ENCODE data around the gene SYT12. TPM values are rescaled to one million over a fixed set of nuclear protein-coding genes. Genes with fewer than 3 reads are reported as not detected.

SYT12 gene
- total and polyA plus RNA-seq, 2 donors (not counting 1 experiment from before 2014, with no cell fraction given) = not detected

DNA sequence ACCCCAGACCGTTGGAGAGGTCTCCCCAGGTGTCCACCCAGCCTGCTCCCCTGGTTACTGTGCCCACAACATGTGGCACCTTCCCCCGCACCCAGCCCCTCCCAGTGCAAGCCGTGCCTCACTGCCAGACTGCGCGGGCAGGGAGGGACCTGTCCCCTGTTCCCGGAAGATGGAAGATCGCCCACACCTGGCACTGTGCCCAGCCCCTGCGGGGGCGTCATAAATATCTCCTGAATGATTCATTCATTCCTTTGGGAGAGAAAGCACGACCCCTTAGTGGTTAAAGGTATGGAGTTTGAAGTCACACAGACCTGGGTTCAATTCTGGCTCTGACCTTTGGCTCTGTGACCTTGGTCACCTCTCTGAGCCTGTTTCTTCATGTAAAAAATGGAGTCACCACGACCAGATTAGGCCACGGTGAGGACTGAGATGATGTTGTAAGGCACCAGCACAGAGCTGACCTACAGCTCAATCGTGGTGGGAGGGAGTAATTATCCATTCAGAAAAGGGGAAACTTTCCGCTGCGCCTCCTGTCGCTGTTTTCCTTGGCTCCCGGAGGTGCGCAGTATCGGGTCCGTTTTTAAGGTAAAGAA lies 497 bp upstream of the SYT12 start:
- H3K9ac ChIP-seq (ENCODE audit: low read length) = no peak overlapping the region
- peaks cover 0 to 49% (median 33%) of the 10 kb centered on the region in 4 experiments for H3K27me3 ChIP-seq (replicated peaks in 1 of 4; ENCODE audit: control extremely low read depth in 1 of 4, control insufficient read depth in 3 of 4, insufficient read depth in 4 of 4, low read length in 3 of 4)
- H3K9me3 Mint-ChIP-seq (ENCODE audit: insufficient read depth) = no peaks in the 10 kb centered on the region
- no peak overlapping the region for H3K4me3 ChIP-seq (ENCODE audit: control extremely low read depth in 1 of 5, extremely low read depth in 1 of 5, insufficient read depth in 1 of 5, low read depth in 2 of 5, low read length in 4 of 5)
- peaks cover 34 to 35% of the 10 kb centered on the region in 2 donors for H3K4me1 ChIP-seq (ENCODE audit: control insufficient read depth in 2 of 2, insufficient read depth in 2 of 2, low read length in 2 of 2)
- H3K9me3 ChIP-seq (ENCODE audit: control extremely low read depth in 1 of 3, control insufficient read depth in 2 of 3, insufficient read depth in 1 of 3, low read length in 2 of 3) = peaks cover 0 to 41% (median 0%) of the 10 kb centered on the region in 3 donors
- H3K79me2 ChIP-seq (ENCODE audit: control insufficient read depth, insufficient read depth, low read length) = no peaks in the 10 kb centered on the region
- H3K27ac ChIP-seq (ENCODE audit: low read length in 2 of 2) = no peak overlapping the region
- intact Hi-C loops (cut with micrococcal nuclease) = no loop called here
- no peak for TF ChIP-seq CTCF (IDR thresholded peaks at IDR 0.05)
- TF ChIP-seq EZH2 (IDR thresholded peaks at IDR 0.05; ENCODE audit: borderline replicate concordance, insufficient read depth, low read depth, low read length, poor library complexity, severe bottlenecking) = no peak
- ATAC-seq (ENCODE audit: low read depth) = no peak
- DNase-seq = no peak
- ChIA-PET CTCF (no interaction called here), POLR2A (no interaction called here)
- H4K20me1 ChIP-seq (ENCODE audit: control insufficient read depth, insufficient read depth, low read length, poor library complexity, severe bottlenecking) = no peaks in the 10 kb centered on the region
- H3K27ac Mint-ChIP-seq = peak overlapping the region; percentile 6
- peaks cover 32% of the 10 kb centered on the region for H3K4me1 Mint-ChIP-seq
- peak overlapping the region; percentile 43 for H3K4me3 Mint-ChIP-seq
- no peak overlapping the region for H2AFZ ChIP-seq (ENCODE audit: insufficient read depth, low read depth, low read length, poor library complexity, severe bottlenecking)
- 49% methylated on average over 17 of the region's 20 CpGs for WGBS (ENCODE audit: insufficient coverage)
- H3K36me3 ChIP-seq (replicated peaks in 1 of 2; ENCODE audit: control extremely low read depth in 1 of 2, control insufficient read depth in 1 of 2, extremely low read depth in 1 of 2, insufficient read depth in 2 of 2, low read length in 1 of 2) = no peaks in the 10 kb centered on the region
- H3K4me2 ChIP-seq (replicated peaks; ENCODE audit: low read depth, low read length, poor library complexity, severe bottlenecking) = peak overlapping the region; percentile 74
- H3K27me3 Mint-ChIP-seq = peaks cover 47% of the 10 kb centered on the region

GRCh38 chr11:67023957-67024353 lies 1.0 kb downstream of the SYT12 start:
- CTCF ChIA-PET = interaction anchor here (0.9 kb wide), 1 partner anchor 57 kb away, joined by 3 read pairs; no protein-coding TSS in a partner anchor
- POLR2A ChIA-PET = no interaction called here
- DNase-seq (no peak), ATAC-seq (ENCODE audit: low read depth) (no peak)
- Histone ChIP-seq H3K9me3 (ENCODE audit: control extremely low read depth in 1 of 3, control insufficient read depth in 2 of 3, insufficient read depth in 1 of 3, low read length in 2 of 3) (peaks cover 0 to 36% (median 0%) of the 10 kb centered on the region in 3 donors), H3K4me1 (ENCODE audit: control insufficient read depth in 2 of 2, insufficient read depth in 2 of 2, low read length in 2 of 2) (peaks cover 48 to 50% of the 10 kb centered on the region in 2 donors), H3K36me3 (replicated peaks in 1 of 2; ENCODE audit: control extremely low read depth in 1 of 2, control insufficient read depth in 1 of 2, extremely low read depth in 1 of 2, insufficient read depth in 2 of 2, low read length in 1 of 2) (no peaks in the 10 kb centered on the region), H3K4me2 (replicated peaks; ENCODE audit: low read depth, low read length, poor library complexity, severe bottlenecking) (peak overlapping the region; percentile 74), H4K20me1 (ENCODE audit: control insufficient read depth, insufficient read depth, low read length, poor library complexity, severe bottlenecking) (no peaks in the 10 kb centered on the region), H3K4me3 (ENCODE audit: control extremely low read depth in 1 of 5, extremely low read depth in 1 of 5, insufficient read depth in 1 of 5, low read depth in 2 of 5, low read length in 4 of 5) (peak overlapping the region in 2 of 5 experiments; percentile 18 to 25), H3K27ac (ENCODE audit: low read length in 2 of 2) (no peak overlapping the region), H3K79me2 (ENCODE audit: control insufficient read depth, insufficient read depth, low read length) (no peaks in the 10 kb centered on the region), H2AFZ (ENCODE audit: insufficient read depth, low read depth, low read length, poor library complexity, severe bottlenecking) (no peak overlapping the region), H3K9ac (ENCODE audit: low read length) (peak overlapping the region; percentile 39), H3K27me3 (replicated peaks in 1 of 4; ENCODE audit: control extremely low read depth in 1 of 4, control insufficient read depth in 3 of 4, insufficient read depth in 4 of 4, low read length in 3 of 4) (peaks cover 0 to 64% (median 37%) of the 10 kb centered on the region in 4 experiments)
- no peak for TF ChIP-seq EZH2 (IDR thresholded peaks at IDR 0.05; ENCODE audit: borderline replicate concordance, insufficient read depth, low read depth, low read length, poor library complexity, severe bottlenecking)
- TF ChIP-seq CTCF (IDR thresholded peaks at IDR 0.05) = no peak
- H3K9me3 Mint-ChIP-seq (ENCODE audit: insufficient read depth) = no peaks in the 10 kb centered on the region
- peak overlapping the region; percentile 41 for H3K4me3 Mint-ChIP-seq
- intact Hi-C loops (cut with micrococcal nuclease) = no loop called here
- 8% methylated on average over 5 of the region's 6 CpGs for WGBS (ENCODE audit: insufficient coverage)
- peaks cover 48% of the 10 kb centered on the region for H3K27me3 Mint-ChIP-seq
- H3K27ac Mint-ChIP-seq = peak overlapping the region; percentile 17
- peaks cover 45% of the 10 kb centered on the region for H3K4me1 Mint-ChIP-seq

Measured in B cell (primary cell).